K562 (cell line): ENCODE results near the gene IFI6. TPM values are rescaled to one million over a fixed set of nuclear protein-coding genes. Genes with fewer than 3 reads are reported as not detected.

Experiments used
- ATAC-seq: fragments of 200-7000 bp; cut with Tn5 transposase; 3 replicates; pipeline ENCODE4 v1.9.1; 2020; ENCODE audit warnings: moderate library complexity
- BruUV-seq: library from RNA; stranded (reverse); fragments of 400-500 nt; replicated peaks from 2 replicates; lab custom pipeline; 2021; lab: Mats Ljungman, UMichigan
- CTCF ChIA-PET: fragments of 300-600 bp; formaldehyde crosslinking; extraction: SDS; loops from one replicate; lab custom pipeline; 2021; ENCODE audit warnings: low intra/inter-chr PET ratio; lab: Yijun Ruan, JAX
- POLR2A ChIA-PET: fragments of 300-600, 350-650 bp; sonication (Branson Sonifier 250); formaldehyde crosslinking; extraction: SDS; loops from one replicate; lab custom pipeline; 2021; ENCODE audit warnings: antibody characterized with exemption, inconsistent platforms; lab: Yijun Ruan, JAX
- DNase-seq, 4 experiments: peaks; one replicate each; pipeline versions ENCODE4 v3.0.0 to v3.0.0-alpha.2; 2011 to 2018; ENCODE audit warnings: low spot score in 3 of 4, mixed read lengths in 3 of 4; ENCODE audit errors: extremely low read depth in 1 of 4
- FAIRE-seq: peaks from 2 replicates; lab custom pipeline; 2011; peaks lifted over from hg19 to GRCh38; lab: Jason Lieb, UNC
- H2AFZ ChIP-seq: 2 replicates; pipeline ENCODE4 v1.6.0; 2011; ENCODE audit warnings: low read depth, low read length, control low read depth, inconsistent platforms
- H3K27ac ChIP-seq: fragments of 200-600 bp; 3 replicates; pipeline ENCODE4 v1.8.0; 2011; ENCODE audit warnings: low read depth, mild to moderate bottlenecking, control low read depth, inconsistent platforms, low read length, moderate library complexity, mixed read lengths; ENCODE audit errors: extremely low read depth
- H3K27me3 ChIP-seq, 2 experiments: fragments of 300-600 bp in 1 of 2; 2 replicates in 1 of 2; 3 replicates in 1 of 2; pipeline versions ENCODE4 v1.6.0 to v1.8.0; 2011; ENCODE audit warnings: inconsistent platforms in 2 of 2, low read length in 2 of 2, mild to moderate bottlenecking in 1 of 2, mixed read lengths in 1 of 2, moderate library complexity in 1 of 2; ENCODE audit not compliant: control insufficient read depth in 2 of 2, insufficient read depth in 2 of 2
- H3K36me3 ChIP-seq: fragments of 300-600 bp; 3 replicates; pipeline ENCODE4 v1.8.0; 2011; ENCODE audit warnings: mild to moderate bottlenecking, low read length, inconsistent platforms; ENCODE audit not compliant: control insufficient read depth, insufficient read depth
- H3K4me1 ChIP-seq, 2 experiments: fragments of 200-600 bp in 1 of 2; replicated peaks in 1 of 2; 2 replicates in 1 of 2; 3 replicates in 1 of 2; pipeline versions ENCODE4 v1.5.1 to v1.8.0; 2011; ENCODE audit warnings: inconsistent platforms in 2 of 2, low read length in 2 of 2, mild to moderate bottlenecking in 1 of 2, mixed read lengths in 1 of 2, moderate library complexity in 1 of 2; ENCODE audit not compliant: control insufficient read depth in 2 of 2, insufficient read depth in 2 of 2
- H3K4me2 ChIP-seq: 2 replicates; pipeline ENCODE4 v1.6.1; 2011; ENCODE audit warnings: low read length, control low read depth, inconsistent platforms, mixed read lengths; ENCODE audit not compliant: insufficient read depth
- H3K4me3 ChIP-seq: fragments of 200-600 bp; sonication (generic), shearing (Covaris generic); 2 replicates; pipeline ENCODE4 v1.5.1; 2016; ENCODE audit warnings: control low read depth, inconsistent platforms
- H3K79me2 ChIP-seq: fragments of 200-600 bp; 3 replicates; pipeline ENCODE4 v1.8.0; 2011; ENCODE audit warnings: low read length, inconsistent platforms; ENCODE audit not compliant: control insufficient read depth, insufficient read depth
- H3K9ac ChIP-seq, 2 experiments: 2 replicates each; pipeline versions ENCODE4 v1.6.0 to v1.6.1; 2011; ENCODE audit warnings: low read depth in 2 of 2, low read length in 2 of 2, control low read depth in 1 of 2, inconsistent platforms in 1 of 2, mild to moderate bottlenecking in 1 of 2, mixed read lengths in 1 of 2; ENCODE audit not compliant: insufficient read depth in 1 of 2
- H3K9me1 ChIP-seq: one replicate; pipeline ENCODE4 v1.6.0; 2011; ENCODE audit warnings: inconsistent platforms, mild to moderate bottlenecking, low read length, moderate library complexity; ENCODE audit not compliant: control insufficient read depth, insufficient read depth
- H3K9me3 ChIP-seq: replicated peaks from 2 replicates; pipeline ENCODE4 v1.5.1; 2011; ENCODE audit warnings: low read depth, low read length, inconsistent platforms; ENCODE audit not compliant: control insufficient read depth, insufficient read depth
- H4K20me1 ChIP-seq: replicated peaks from 2 replicates; pipeline ENCODE4 v1.6.1; 2011; ENCODE audit warnings: low read length, inconsistent platforms, mixed read lengths; ENCODE audit not compliant: control insufficient read depth, insufficient read depth
- MCM7 ChIP-seq, 2 experiments: fragments of 450-650 bp; IDR thresholded peaks; 2 replicates each; pipeline ENCODE4 v1.6.1; 2016 to 2018
- RBM22 ChIP-seq: fragments of 200-400 bp; formaldehyde crosslinking; IDR thresholded peaks from 2 replicates; pipeline ENCODE4 v1.6.1; 2018; ENCODE audit warnings: low read length, low read depth; ENCODE audit not compliant: poor library complexity, severe bottlenecking
- RFX1 ChIP-seq: fragments of 450-650 bp; IDR thresholded peaks from 2 replicates; pipeline ENCODE4 v1.6.1; 2016; ENCODE audit warnings: mild to moderate bottlenecking, moderate library complexity
- ZBTB26 ChIP-seq: fragments of 450-650 bp; formaldehyde crosslinking; IDR thresholded peaks from 2 replicates; pipeline ENCODE4 v1.4.0; 2022; ENCODE audit warnings: missing genetic modification characterization
- ZSCAN32 ChIP-seq: fragments of 450-650 bp; formaldehyde crosslinking; IDR thresholded peaks from 2 replicates; pipeline ENCODE4 v1.4.0; 2020; ENCODE audit warnings: mild to moderate bottlenecking, moderate library complexity
- WGBS: fragments of 100-300 bp; shearing (Covaris generic); methylation state at CpG from one replicate; pipeline ENCODE4 v1.1.6; 2016; ENCODE audit warnings: low coverage, mixed read lengths; ENCODE audit not compliant: insufficient coverage; ENCODE audit errors: missing lambda C conversion rate; 5-methylcytosine and 5-hydroxymethylcytosine counted together
- in situ Hi-C: fragments of 300-500 bp; cut with MboI; formaldehyde crosslinking; loops from 4 replicates; pipeline ENCODE4 v1.15.0; 2018; ENCODE audit warnings: inconsistent platforms, mixed read lengths
- intact Hi-C: fragments of 100-400 bp; cut with micrococcal nuclease; formaldehyde crosslinking; loops from 2 replicates; pipeline ENCODE4 v1.14.2; 2022
- polyA plus RNA-seq, 8 experiments: library from polyadenylated mRNA; depleted of rRNA in 4 of 8; stranded (reverse) in 5 of 8; unstranded in 3 of 8; fragments of >200 nt; fragmentation: Nextera tagmentation in 2 of 8; fragmentation: Illumina TruSeq in 1 of 8; extraction: Ambion mirVana in 2 of 8; extraction: Trizol in 1 of 8; gene quantifications; 2 replicates each; pipeline versions ENCODE4 v1.2.1 to v1.2.3, GENCODE V29; 2011 to 2014; ENCODE audit warnings: inconsistent platforms in 1 of 8, missing spikeins in 1 of 8
- total RNA-seq, 7 experiments: library from RNA; depleted of rRNA in 6 of 7; stranded (reverse); fragments of >200 nt in 6 of 7; fragmentation: Illumina TruSeq in 2 of 7; extraction: Trizol in 2 of 7; gene quantifications; 2 replicates each; pipeline versions ENCODE4 v1.2.1 to v1.2.3, GENCODE V29; 2011 to 2021; ENCODE audit warnings: low replicate concordance in 1 of 7

Gene IFI6
- total and polyA plus RNA-seq, 9 of the 15 experiments (the other 6 are each of a cell fraction or from before 2014, with no cell fraction given): 0.17 to 4.5 (median 2.2) TPM

GRCh38 chr1:27624467-27625178, 47.4 kb downstream of the IFI6 start:
- no peak for ATAC-seq
- no peak for DNase-seq
- Histone ChIP-seq H3K9me3 (no peaks in the 10 kb centered on the region), H3K4me1 (peaks cover 6 to 7% of the 10 kb centered on the region in 2 experiments), H4K20me1 (0 out of 2 replicates have a peak, but pooled peaks cover 3% of the 10 kb centered on the region), H3K27ac (no peak overlapping the region), H3K4me2 (no peak overlapping the region), H3K9ac (peak overlapping the region in 1 of 2 experiments; percentile 31; a peak in 1 of 4 replicates), H2AFZ (no peak overlapping the region), H3K9me1 (no peaks in the 10 kb centered on the region), H3K79me2 (no peaks in the 10 kb centered on the region), H3K27me3 (peaks cover 2 to 11% of the 10 kb centered on the region in 2 experiments; a peak in 2 of 5 replicates), H3K4me3 (no peak overlapping the region), H3K36me3 (no peaks in the 10 kb centered on the region)
- peak; percentile 29 for FAIRE-seq
- 0 out of 4 replicates have a peak, but pooled peaks of 1 of the 2 experiments have one; percentile 31 for TF ChIP-seq MCM7 (IDR thresholded peaks at IDR 0.05)
- TF ChIP-seq RFX1: peak; percentile 85
- TF ChIP-seq ZSCAN32 (CRISPR knock-in tag): no peak
- TF ChIP-seq RBM22: no peak
- TF ChIP-seq ZBTB26: no peak
- in situ Hi-C loops: loop anchor here (25.0 kb wide), 1 partner anchor 512 kb away; no protein-coding TSS in a partner anchor
- BruUV-seq: no TSS peak
- POLR2A ChIA-PET: interaction anchor here (0.5 to 0.7 kb wide), 2 partner anchors 38 to 65 kb away, joined by 3 read pairs; no protein-coding TSS in a partner anchor
- CTCF ChIA-PET: no interaction called here
- 12% methylated on average over 7 of the region's 7 CpGs for WGBS
- intact Hi-C loops: no loop called here
